Measurements from ENCODE around the gene ZNF804B. TPM values are rescaled to one million over a fixed set of nuclear protein-coding genes. Genes with fewer than 3 reads are reported as not detected.

Gene ZNF804B
- total and polyA plus RNA-seq, 2 of the 4 experiments (the other 2 are of a cell fraction), result not detected

- H3K9ac ChIP-seq (ENCODE audit: low read depth, low read length), result no peak overlapping the region
- H3K36me3 ChIP-seq (ENCODE audit: control insufficient read depth, insufficient read depth, low read length), result no peaks in the 10 kb centered on the region
- H4K5ac ChIP-seq (ENCODE audit: low read depth, low read length), result no peak overlapping the region
- H4K8ac ChIP-seq (ENCODE audit: low read depth in 2 of 2, low read length in 2 of 2), result no peak overlapping the region
- H3K4me1 ChIP-seq (ENCODE audit: control insufficient read depth, insufficient read depth, low read length), result no peaks in the 10 kb centered on the region
- intact Hi-C loops (cut with micrococcal nuclease) (no loop called here), in situ Hi-C loops (cut with MboI; ENCODE audit: low sequenced_read_pairs) (no loop called here), dilution Hi-C loops (cut with HindIII; ENCODE audit: low sequenced_read_pairs, unreplicated experiment) (no loop called here)
- ChIA-PET POLR2A (ENCODE audit: unreplicated experiment) (no interaction called here), CTCF (no interaction called here)
- H2AK9ac ChIP-seq (replicated peaks; ENCODE audit: low read depth, low read length, poor library complexity), result no peak overlapping the region
- no peak overlapping the region for H2BK15ac ChIP-seq (ENCODE audit: low read depth, low read length)
- H3K79me1 ChIP-seq (ENCODE audit: low read depth in 1 of 2, low read length in 2 of 2), result no peaks in the 10 kb centered on the region
- H2BK120ac ChIP-seq (ENCODE audit: low read depth, low read length), result no peak overlapping the region
- H3K23ac ChIP-seq (ENCODE audit: low read depth, low read length), result no peak overlapping the region
- H4K91ac ChIP-seq (ENCODE audit: insufficient read depth, low read depth, low read length), result no peak overlapping the region
- ATAC-seq (ENCODE audit: low read depth), result no peak
- WGBS, 2 experiments (ENCODE audit: extremely low coverage in 2 of 2, insufficient read length in 1 of 2), result no CpG with 5 or more reads among the region's 4 CpGs
- no peak overlapping the region for H3K18ac ChIP-seq (ENCODE audit: low read depth, low read length)
- H2AK5ac ChIP-seq (ENCODE audit: low read depth, low read length), result no peak overlapping the region
- DNase-seq, result no peak
- no peak overlapping the region for H3K56ac ChIP-seq (ENCODE audit: extremely low read depth, insufficient read depth, low read length)
- no peak overlapping the region for H3K4me3 ChIP-seq (ENCODE audit: insufficient read depth, low read depth, low read length)
- H4K20me1 ChIP-seq (ENCODE audit: insufficient read depth, low read length), result no peaks in the 10 kb centered on the region
- no peaks in the 10 kb centered on the region for H3K9me1 ChIP-seq (ENCODE audit: insufficient read depth, low read length)
- H3K4me2 ChIP-seq (ENCODE audit: low read depth, low read length), result no peak overlapping the region
- no peaks in the 10 kb centered on the region for H3K9me3 ChIP-seq (ENCODE audit: control insufficient read depth, insufficient read depth, low read length)
- no peak overlapping the region for H2BK5ac ChIP-seq (ENCODE audit: low read depth, low read length, poor library complexity, severe bottlenecking)
- no peak overlapping the region for H3K27ac ChIP-seq (ENCODE audit: insufficient read depth, low read length)
- no peaks in the 10 kb centered on the region for H3K27me3 ChIP-seq (ENCODE audit: control insufficient read depth, insufficient read depth, low read length)
- no peak overlapping the region for H3K14ac ChIP-seq (replicated peaks; ENCODE audit: low read depth, low read length)
- H3K4ac ChIP-seq (ENCODE audit: low read depth, low read length), result no peak overlapping the region
- H2AFZ ChIP-seq (replicated peaks; ENCODE audit: low read length, poor library complexity), result no peak overlapping the region
- no peak for TF ChIP-seq MAFK (IDR thresholded peaks at IDR 0.05; ENCODE audit: low read depth, low read length)
- no peak for TF ChIP-seq RAD21 (IDR thresholded peaks at IDR 0.05; ENCODE audit: low read length)
- TF ChIP-seq FOS (IDR thresholded peaks at IDR 0.05; ENCODE audit: low read depth, low read length), result no peak
- BruUV-seq (replicated peaks), result no TSS peak
- no peak overlapping the region for H2BK20ac ChIP-seq (ENCODE audit: low read depth, low read length)
Measured at GRCh38 chr7:89028319-89028718, 268.8 kb downstream of the ZNF804B start.
